Nephron progenitor cell (in vitro differentiated cells): ENCODE results near the gene IFIT2.
"Not testable (repeated sequence)": the region's sequence is repeated elsewhere in the genome, so short reads cannot be mapped to it uniquely, and the experiment has no call there.

Experiments
- DNase-seq: peaks from one replicate; pipeline ENCODE4 v3.0.0; 2021
- H3K27ac Mint-ChIP-seq: 2 replicates; pipeline ENCODE4 v1.8.0; 2021; ENCODE audit warnings: mild to moderate bottlenecking, moderate library complexity, mixed read lengths
- H3K27me3 Mint-ChIP-seq: 2 replicates; pipeline ENCODE4 v1.8.0; 2021; ENCODE audit warnings: mild to moderate bottlenecking, low read depth, mixed read lengths; ENCODE audit not compliant: poor library complexity
- H3K36me3 Mint-ChIP-seq: 2 replicates; pipeline ENCODE4 v1.8.0; 2021; ENCODE audit warnings: low read depth, mixed read lengths
- H3K4me1 Mint-ChIP-seq: 2 replicates; pipeline ENCODE4 v1.8.0; 2021; ENCODE audit warnings: mixed read lengths
- H3K4me3 Mint-ChIP-seq: 2 replicates; pipeline ENCODE4 v1.8.0; 2021; ENCODE audit warnings: mild to moderate bottlenecking, moderate library complexity, mixed read lengths
- H3K9me3 Mint-ChIP-seq: 2 replicates; pipeline ENCODE4 v1.8.0; 2021; ENCODE audit warnings: mild to moderate bottlenecking, moderate library complexity, mixed read lengths
- CTCF ChIP-seq: fragments of 200-600 bp; sonication (generic); IDR thresholded peaks from 2 replicates; pipeline ENCODE4 v1.5.0; 2021; ENCODE audit warnings: antibody characterized with exemption

The IFIT2 gene

GRCh38 chr10:89348975-89349374 is 47.1 kb downstream of the IFIT2 start:
- peaks cover 8% of the 10 kb centered on the region for H3K36me3 Mint-ChIP-seq
- H3K9me3 Mint-ChIP-seq, result peaks cover 8% of the 10 kb centered on the region
- no peak for DNase-seq
- no peak overlapping the region for H3K4me3 Mint-ChIP-seq
- H3K27me3 Mint-ChIP-seq, result peaks cover 4% of the 10 kb centered on the region
- H3K27ac Mint-ChIP-seq, result peak overlapping the region; percentile 74
- peaks cover 85% of the 10 kb centered on the region for H3K4me1 Mint-ChIP-seq
- TF ChIP-seq CTCF, result no peak

GRCh38 chr10:89350631-89351315 is 48.9 kb downstream of the IFIT2 start:
- H3K27me3 Mint-ChIP-seq, H3K4me3 Mint-ChIP-seq, DNase-seq: not testable (repeated sequence)
- Mint-ChIP-seq H3K4me1 (peaks cover 75% of the 10 kb centered on the region), H3K27ac (peak overlapping the region; percentile 98), H3K9me3 (peaks cover 19% of the 10 kb centered on the region), H3K36me3 (peaks cover 12% of the 10 kb centered on the region)

GRCh38 chr10:89351412-89351779 is 49.5 kb downstream of the IFIT2 start:
- peaks cover 19% of the 10 kb centered on the region for H3K9me3 Mint-ChIP-seq
- H3K27ac Mint-ChIP-seq, result peak overlapping the region; percentile 98
- no peak overlapping the region for H3K4me3 Mint-ChIP-seq
- no peak for TF ChIP-seq CTCF
- DNase-seq, result no peak
- H3K27me3 Mint-ChIP-seq, result peaks cover 7% of the 10 kb centered on the region
- peaks cover 69% of the 10 kb centered on the region for H3K4me1 Mint-ChIP-seq
- peaks cover 12% of the 10 kb centered on the region for H3K36me3 Mint-ChIP-seq

GRCh38 chr10:89351780-89352597 is 50.1 kb downstream of the IFIT2 start:
- Mint-ChIP-seq H3K27ac (peak overlapping the region; percentile 98), H3K36me3 (peaks cover 12% of the 10 kb centered on the region), H3K9me3 (peaks cover 19% of the 10 kb centered on the region), H3K4me1 (peaks cover 63% of the 10 kb centered on the region), H3K4me3 (no peak overlapping the region), H3K27me3 (peaks cover 7% of the 10 kb centered on the region)
- no peak for TF ChIP-seq CTCF
- DNase-seq, result no peak

GRCh38 chr10:89352802-89353201 is 51.0 kb downstream of the IFIT2 start:
- Mint-ChIP-seq H3K27me3 (peaks cover 7% of the 10 kb centered on the region), H3K27ac (no peak overlapping the region), H3K9me3 (peaks cover 19% of the 10 kb centered on the region), H3K4me1 (peaks cover 55% of the 10 kb centered on the region), H3K4me3 (no peak overlapping the region), H3K36me3 (peaks cover 12% of the 10 kb centered on the region)
- no peak for DNase-seq
- TF ChIP-seq CTCF, result no peak

- TF ChIP-seq CTCF, result no peak
- Mint-ChIP-seq H3K4me1 (peaks cover 28% of the 10 kb centered on the region), H3K36me3 (peaks cover 12% of the 10 kb centered on the region), H3K27me3 (peaks cover 7% of the 10 kb centered on the region), H3K4me3 (no peak overlapping the region), H3K9me3 (peaks cover 19% of the 10 kb centered on the region), H3K27ac (no peak overlapping the region)
- no peak for DNase-seq
Measured at GRCh38 chr10:89355394-89355931, 53.6 kb downstream of the IFIT2 start.
